ENCODE data around the gene CCN2. TPM values are rescaled to one million over a fixed set of nuclear protein-coding genes. Genes with fewer than 3 reads are reported as not detected.

CCN2 gene
- total and polyA plus RNA-seq, 2 of the 8 experiments (the other 6 are each of a cell fraction or from before 2014, with no cell fraction given): 25.0 to 107 TPM

DNA sequence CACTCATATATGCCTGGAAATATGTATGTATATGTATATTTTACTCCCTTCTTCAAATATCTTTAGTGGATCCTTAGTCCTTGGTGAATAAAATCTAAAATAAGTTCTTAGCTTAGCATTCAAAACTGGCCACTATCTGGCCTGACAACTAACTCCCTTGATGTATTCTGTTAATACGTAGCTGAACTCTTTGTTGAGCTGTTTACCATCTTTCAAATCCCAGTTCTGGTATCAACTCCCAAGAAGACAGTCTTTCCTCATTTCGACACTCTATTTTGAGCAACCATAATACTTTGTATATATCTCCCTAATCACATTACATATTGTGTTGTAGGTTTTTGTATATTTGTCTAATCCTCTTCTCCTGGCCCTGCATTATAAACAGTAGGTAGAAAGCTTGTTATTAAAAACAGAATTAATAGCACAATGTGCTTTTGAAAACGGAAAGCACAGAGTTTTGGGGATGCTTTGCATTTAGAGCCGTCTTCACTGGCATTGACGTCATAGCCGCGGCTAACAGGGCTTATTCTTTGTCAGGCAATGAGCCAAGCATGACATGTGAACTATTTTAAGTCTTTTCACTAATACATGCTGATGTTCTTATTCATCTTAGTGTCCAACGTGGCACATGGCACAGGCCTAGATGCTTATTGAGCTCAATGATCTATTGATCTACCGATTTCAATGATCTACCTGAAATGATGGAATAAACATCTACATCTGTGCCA lies 47.2 kb upstream of the CCN2 start (continued):
- TF ChIP-seq, protein P1, sequence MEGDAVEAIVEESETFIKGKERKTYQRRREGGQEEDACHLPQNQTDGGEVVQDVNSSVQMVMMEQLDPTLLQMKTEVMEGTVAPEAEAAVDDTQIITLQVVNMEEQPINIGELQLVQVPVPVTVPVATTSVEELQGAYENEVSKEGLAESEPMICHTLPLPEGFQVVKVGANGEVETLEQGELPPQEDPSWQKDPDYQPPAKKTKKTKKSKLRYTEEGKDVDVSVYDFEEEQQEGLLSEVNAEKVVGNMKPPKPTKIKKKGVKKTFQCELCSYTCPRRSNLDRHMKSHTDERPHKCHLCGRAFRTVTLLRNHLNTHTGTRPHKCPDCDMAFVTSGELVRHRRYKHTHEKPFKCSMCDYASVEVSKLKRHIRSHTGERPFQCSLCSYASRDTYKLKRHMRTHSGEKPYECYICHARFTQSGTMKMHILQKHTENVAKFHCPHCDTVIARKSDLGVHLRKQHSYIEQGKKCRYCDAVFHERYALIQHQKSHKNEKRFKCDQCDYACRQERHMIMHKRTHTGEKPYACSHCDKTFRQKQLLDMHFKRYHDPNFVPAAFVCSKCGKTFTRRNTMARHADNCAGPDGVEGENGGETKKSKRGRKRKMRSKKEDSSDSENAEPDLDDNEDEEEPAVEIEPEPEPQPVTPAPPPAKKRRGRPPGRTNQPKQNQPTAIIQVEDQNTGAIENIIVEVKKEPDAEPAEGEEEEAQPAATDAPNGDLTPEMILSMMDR (IDR thresholded peaks at IDR 0.05; ENCODE audit: control extremely low read depth in 1 of 3, insufficient read depth in 1 of 3, low read depth in 1 of 3, low read length in 3 of 3): no peak
- TF ChIP-seq CBX5 (IDR thresholded peaks at IDR 0.05; ENCODE audit: low read depth, low read length) (no peak), MAX (IDR thresholded peaks at IDR 0.05) (no peak), BACH1 (IDR thresholded peaks at IDR 0.05; ENCODE audit: low read length) (no peak), SP4 (IDR thresholded peaks at IDR 0.05; ENCODE audit: low read length) (no peak)
- TF ChIP-seq, protein P2, sequence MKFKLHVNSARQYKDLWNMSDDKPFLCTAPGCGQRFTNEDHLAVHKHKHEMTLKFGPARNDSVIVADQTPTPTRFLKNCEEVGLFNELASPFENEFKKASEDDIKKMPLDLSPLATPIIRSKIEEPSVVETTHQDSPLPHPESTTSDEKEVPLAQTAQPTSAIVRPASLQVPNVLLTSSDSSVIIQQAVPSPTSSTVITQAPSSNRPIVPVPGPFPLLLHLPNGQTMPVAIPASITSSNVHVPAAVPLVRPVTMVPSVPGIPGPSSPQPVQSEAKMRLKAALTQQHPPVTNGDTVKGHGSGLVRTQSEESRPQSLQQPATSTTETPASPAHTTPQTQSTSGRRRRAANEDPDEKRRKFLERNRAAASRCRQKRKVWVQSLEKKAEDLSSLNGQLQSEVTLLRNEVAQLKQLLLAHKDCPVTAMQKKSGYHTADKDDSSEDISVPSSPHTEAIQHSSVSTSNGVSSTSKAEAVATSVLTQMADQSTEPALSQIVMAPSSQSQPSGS (IDR thresholded peaks at IDR 0.05; ENCODE audit: low read length): no peak
